Endothelial cell (in vitro differentiated cells): ENCODE measurements around the gene CLCN4. TPM values are rescaled to one million over a fixed set of nuclear protein-coding genes. Genes with fewer than 3 reads are reported as not detected.
A peak's percentile ranks its signal among the peaks of the same experiment; 100 is the strongest.

Experiments
- DNase-seq: peaks from one replicate; pipeline ENCODE4 v3.0.0; 2021; ENCODE audit warnings: low spot score
- H3K27ac Mint-ChIP-seq: one replicate; pipeline ENCODE4 v1.8.0; 2021; ENCODE audit warnings: mixed read lengths, inconsistent platforms; ENCODE audit not compliant: unreplicated experiment
- H3K27me3 Mint-ChIP-seq: one replicate; pipeline ENCODE4 v1.8.0; 2021; ENCODE audit warnings: mild to moderate bottlenecking, moderate library complexity, mixed read lengths, inconsistent platforms; ENCODE audit not compliant: unreplicated experiment
- H3K36me3 Mint-ChIP-seq: one replicate; pipeline ENCODE4 v1.8.0; 2021; ENCODE audit warnings: mild to moderate bottlenecking, low read depth, mixed read lengths, inconsistent platforms; ENCODE audit not compliant: unreplicated experiment
- H3K4me1 Mint-ChIP-seq: one replicate; pipeline ENCODE4 v1.8.0; 2021; ENCODE audit warnings: mild to moderate bottlenecking, mixed read lengths, inconsistent platforms; ENCODE audit not compliant: unreplicated experiment
- H3K4me3 Mint-ChIP-seq: one replicate; pipeline ENCODE4 v1.8.0; 2021; ENCODE audit warnings: mild to moderate bottlenecking, mixed read lengths, inconsistent platforms; ENCODE audit not compliant: unreplicated experiment
- H3K9me3 Mint-ChIP-seq: one replicate; pipeline ENCODE4 v1.8.0; 2021; ENCODE audit warnings: mixed read lengths, inconsistent platforms; ENCODE audit not compliant: unreplicated experiment
- CTCF ChIP-seq: fragments of 200-600 bp; sonication (generic); IDR thresholded peaks from one replicate; pipeline ENCODE4 v1.5.0; 2021; ENCODE audit warnings: antibody characterized with exemption; ENCODE audit not compliant: unreplicated experiment
- total RNA-seq: library from RNA; stranded (reverse); fragmentation: NEBNext Ultra II Directional; extraction: Animal tissue kit (Norgen Biotek cat#: 25700); gene quantifications from one replicate; pipeline ENCODE4 v1.2.1, GENCODE V29; 2021; ENCODE audit not compliant: unreplicated experiment

Gene CLCN4
- total RNA-seq, 1 donor from 2014 or later = 23.1 TPM

GRCh38 chrX:10157543-10157942, 768 bp downstream of the CLCN4 start:
- DNase-seq = no peak
- H3K4me3 Mint-ChIP-seq = peak overlapping the region; percentile 93
- no peak for TF ChIP-seq CTCF
- H3K27ac Mint-ChIP-seq = no peak overlapping the region
- peaks cover 12% of the 10 kb centered on the region for H3K36me3 Mint-ChIP-seq
- peaks cover 16% of the 10 kb centered on the region for H3K4me1 Mint-ChIP-seq
- no peaks in the 10 kb centered on the region for H3K9me3 Mint-ChIP-seq
- peaks cover 4% of the 10 kb centered on the region for H3K27me3 Mint-ChIP-seq

- no peak for TF ChIP-seq CTCF
- peak; percentile 28 for DNase-seq
- H3K27me3 Mint-ChIP-seq = peaks cover 4% of the 10 kb centered on the region
- H3K4me3 Mint-ChIP-seq = peak overlapping the region; percentile 65
- H3K27ac Mint-ChIP-seq = no peak overlapping the region
- H3K4me1 Mint-ChIP-seq = peaks cover 16% of the 10 kb centered on the region
- H3K36me3 Mint-ChIP-seq = peaks cover 13% of the 10 kb centered on the region
- H3K9me3 Mint-ChIP-seq = no peaks in the 10 kb centered on the region
Measured at GRCh38 chrX:10158279-10159144, 1.7 kb downstream of the CLCN4 start.

GRCh38 chrX:10159145-10159468, 2.3 kb downstream of the CLCN4 start:
- no peak for TF ChIP-seq CTCF
- Mint-ChIP-seq H3K36me3 (peaks cover 13% of the 10 kb centered on the region), H3K27ac (no peak overlapping the region), H3K4me1 (peaks cover 16% of the 10 kb centered on the region), H3K9me3 (no peaks in the 10 kb centered on the region), H3K27me3 (peaks cover 6% of the 10 kb centered on the region), H3K4me3 (peak overlapping the region; percentile 18)
- DNase-seq = no peak

- peak overlapping the region; percentile 81 for H3K4me3 Mint-ChIP-seq
- DNase-seq = no peak
- H3K9me3 Mint-ChIP-seq = no peaks in the 10 kb centered on the region
- no peak for TF ChIP-seq CTCF
- no peak overlapping the region for H3K27ac Mint-ChIP-seq
- H3K4me1 Mint-ChIP-seq = peaks cover 16% of the 10 kb centered on the region
- peaks cover 13% of the 10 kb centered on the region for H3K36me3 Mint-ChIP-seq
- H3K27me3 Mint-ChIP-seq = peaks cover 11% of the 10 kb centered on the region
Measured at GRCh38 chrX:10160211-10160610, 3.4 kb downstream of the CLCN4 start.

- Mint-ChIP-seq H3K9me3 (no peaks in the 10 kb centered on the region), H3K27ac (no peak overlapping the region)
- no peak for TF ChIP-seq CTCF
Measured at GRCh38 chrX:10163031-10163430, 6.3 kb downstream of the CLCN4 start.

More at GRCh38 chrX:10163031-10163430, 6.3 kb downstream of the CLCN4 start:
- DNase-seq = no peak
- H3K27me3 Mint-ChIP-seq = peaks cover 12% of the 10 kb centered on the region
- peaks cover 20% of the 10 kb centered on the region for H3K4me1 Mint-ChIP-seq
- H3K36me3 Mint-ChIP-seq = peaks cover 13% of the 10 kb centered on the region
- H3K4me3 Mint-ChIP-seq = no peak overlapping the region
